Psoas muscle (tissue), 8 donors: Measurements from ENCODE around the gene C8G. TPM values are rescaled to one million over a fixed set of nuclear protein-coding genes. Genes with fewer than 3 reads are reported as not detected.

Source experiments
- ATAC-seq, 4 donors: fragments of 200-7000 bp; cut with Tn5 transposase; one replicate each; pipeline ENCODE4 v1.9.1; 2020; ENCODE audit warnings: moderate library complexity in 3 of 4, mild to moderate bottlenecking in 2 of 4
- DNase-seq, 2 donors: peaks; one replicate each; pipeline ENCODE4 v3.0.0-alpha.2; 2020
- H3K27ac ChIP-seq: fragments of 200-600 bp; one replicate; pipeline ENCODE4 v1.8.0; 2022
- H3K27me3 ChIP-seq, 3 donors: fragments of 200-600 bp in 1 of 3; one replicate each; pipeline versions ENCODE4 v1.6.1 to v1.8.0; 2013 to 2022; ENCODE audit warnings: low read length in 2 of 3, mild to moderate bottlenecking in 2 of 3, moderate library complexity in 1 of 3; ENCODE audit not compliant: insufficient read depth in 3 of 3
- H3K36me3 ChIP-seq, 2 donors: fragments of 200-600 bp in 1 of 2; one replicate each; pipeline versions ENCODE4 v1.6.1 to v1.8.0; 2013 to 2022; ENCODE audit warnings: low read depth in 1 of 2, mild to moderate bottlenecking in 1 of 2, moderate library complexity in 1 of 2; ENCODE audit not compliant: insufficient read depth in 1 of 2
- H3K4me1 ChIP-seq: fragments of 200-600 bp; one replicate; pipeline ENCODE4 v1.8.0; 2022
- H3K4me3 ChIP-seq: fragments of 200-600 bp; one replicate; pipeline ENCODE4 v1.8.0; 2022; ENCODE audit warnings: mild to moderate bottlenecking
- H3K9me3 ChIP-seq: fragments of 200-600 bp; one replicate; pipeline ENCODE4 v1.8.0; 2022
- CTCF ChIP-seq: fragments of 200-600 bp; IDR thresholded peaks from one replicate; pipeline ENCODE4 v1.8.0; 2022; ENCODE audit warnings: antibody characterized with exemption
- WGBS, 3 donors: extraction: QIAGEN DNeasy Blood & Tissue Kit; methylation state at CpG; one replicate each; pipeline versions ENCODE4 v1.1.6 to v1.1.7; 2013; 5-methylcytosine and 5-hydroxymethylcytosine counted together
- intact Hi-C, 2 donors: fragments of 100-400 bp; cut with DNase I; formaldehyde crosslinking; loops; one replicate each; pipeline versions ENCODE4 v1.11.0 to v1.14.2; 2022
- polyA plus RNA-seq, 3 donors: library from polyadenylated mRNA; stranded (reverse); fragments of 200-250 nt; gene quantifications; one replicate each; pipeline ENCODE4 v1.2.3, GENCODE V29; 2013
- total RNA-seq, 4 donors: library from RNA; stranded (reverse); fragmentation: NEBNext Ultra II Directional in 2 of 4; extraction: Animal tissue kit (Norgen Biotek cat#: 25700) in 2 of 4; gene quantifications; one replicate each; pipeline versions ENCODE4 v1.2.1 to v1.2.4, GENCODE V29; 2021 to 2023
- donor health status: healthy with polysubstance abuse.
- donor health status: DM: no; HTN: no; CAD: no; lungs with moderate emphysema.
- donor health status: Bipolar disorder and iron deficiency.
- donor health status: healthy.
- donor health status: DM: yes; HTN: yes; CAD: no.
- donor health status: DM: no; HTN: no; CAD: no.
- donor health status: DM: no; HTN: no; CAD: no.
- donor health status: DM: yes; HTN: yes; CAD: no.

C8G gene
- total and polyA plus RNA-seq, 7 donors, result 1.7 to 7.9 (median 5.1) TPM

GRCh38 chr9:136962701-136963248 lies 17.7 kb downstream of the C8G start:
- intact Hi-C loops, result no loop called here
- Histone ChIP-seq H3K4me1 (no peaks in the 10 kb centered on the region), H3K36me3 (no peaks in the 10 kb centered on the region), H3K27me3 (peaks cover 0 to 5% (median 4%) of the 10 kb centered on the region in 3 donors), H3K27ac (no peak overlapping the region), H3K9me3 (no peaks in the 10 kb centered on the region), H3K4me3 (no peak overlapping the region)
- no peak for ATAC-seq
- 76 to 85% (median 81%) methylated on average over 11 of the region's 11 CpGs for WGBS, 3 donors
- DNase-seq, result no peak
- no peak for TF ChIP-seq CTCF

GRCh38 chr9:136963341-136963740 lies 18.3 kb downstream of the C8G start:
- DNase-seq (no peak), ATAC-seq (no peak)
- Histone ChIP-seq H3K27me3 (peaks cover 0 to 5% (median 4%) of the 10 kb centered on the region in 3 donors), H3K36me3 (no peaks in the 10 kb centered on the region), H3K4me1 (no peaks in the 10 kb centered on the region), H3K4me3 (no peak overlapping the region), H3K9me3 (no peaks in the 10 kb centered on the region), H3K27ac (no peak overlapping the region)
- intact Hi-C loops, result no loop called here
- WGBS, 3 donors, result 58 to 78% (median 61%) methylated on average over 15 of the region's 15 CpGs
- TF ChIP-seq CTCF, result no peak

- H3K4me3 ChIP-seq, result no peak overlapping the region
- no peaks in the 10 kb centered on the region for H3K36me3 ChIP-seq
- intact Hi-C loops, result no loop called here
- no peaks in the 10 kb centered on the region for H3K9me3 ChIP-seq
- H3K4me1 ChIP-seq, result no peaks in the 10 kb centered on the region
- H3K27ac ChIP-seq, result no peak overlapping the region
- 75 to 83% (median 78%) methylated on average over 11 to 12 of the region's 12 CpGs for WGBS, 3 donors
- TF ChIP-seq CTCF, result no peak
- H3K27me3 ChIP-seq, result peaks cover 0 to 5% (median 4%) of the 10 kb centered on the region in 3 donors
- ATAC-seq, result no peak
- DNase-seq, result no peak
Measured at GRCh38 chr9:136963751-136964150, 18.7 kb downstream of the C8G start.

- Histone ChIP-seq H3K4me1 (no peaks in the 10 kb centered on the region), H3K27ac (no peak overlapping the region), H3K4me3 (no peak overlapping the region), H3K27me3 (peaks cover 0 to 5% (median 4%) of the 10 kb centered on the region in 3 donors), H3K36me3 (no peaks in the 10 kb centered on the region), H3K9me3 (no peaks in the 10 kb centered on the region)
- DNase-seq (no peak), ATAC-seq (no peak)
- intact Hi-C loops, result no loop called here
- no peak for TF ChIP-seq CTCF
- WGBS, 3 donors, result 72 to 74% (median 73%) methylated on average over 18 to 22 of the region's 22 CpGs
Measured at GRCh38 chr9:136964171-136964689, 19.2 kb downstream of the C8G start.
